Smooth muscle cell (in vitro differentiated cells): Measurements from ENCODE around the gene NDUFB10. TPM values are rescaled to one million over a fixed set of nuclear protein-coding genes. Genes with fewer than 3 reads are reported as not detected.

ENCODE experiments used
- DNase-seq: peaks from one replicate; lab custom pipeline; 2025; ENCODE audit not compliant: unreplicated experiment; lab: John Stamatoyannopoulos, UW
- H2AFZ ChIP-seq: fragments of 200-600 bp; sonication (generic); 2 replicates; pipeline ENCODE4 v1.6.0; 2016; ENCODE audit warnings: antibody characterized with exemption, low read depth, mild to moderate bottlenecking
- H3F3A ChIP-seq: fragments of 200-600 bp; sonication (generic); 2 replicates; pipeline ENCODE4 v1.6.0; 2017; ENCODE audit warnings: antibody characterized with exemption, low read depth
- H3K27ac ChIP-seq: fragments of 200-600 bp; sonication (generic); 2 replicates; pipeline ENCODE4 v1.5.1; 2016; ENCODE audit warnings: low read depth, mild to moderate bottlenecking
- H3K27me3 ChIP-seq: fragments of 200-600 bp; sonication (generic); 2 replicates; pipeline ENCODE4 v1.6.1; 2016; ENCODE audit warnings: low read depth, mild to moderate bottlenecking
- H3K36me3 ChIP-seq: fragments of 200-600 bp; sonication (generic); 2 replicates; pipeline ENCODE4 v1.5.1; 2016; ENCODE audit warnings: low read depth
- H3K4me1 ChIP-seq: fragments of 200-600 bp; sonication (generic); 2 replicates; pipeline ENCODE4 v1.5.1; 2016; ENCODE audit warnings: low read depth
- H3K4me2 ChIP-seq: fragments of 200-600 bp; sonication (generic); 2 replicates; pipeline ENCODE4 v1.6.0; 2016; ENCODE audit warnings: mild to moderate bottlenecking
- H3K4me3 ChIP-seq: fragments of 200-600 bp; sonication (generic); 2 replicates; pipeline ENCODE4 v1.5.1; 2016; ENCODE audit warnings: mild to moderate bottlenecking
- H3K79me2 ChIP-seq: fragments of 200-600 bp; sonication (generic); 2 replicates; pipeline ENCODE4 v1.6.0; 2016; ENCODE audit warnings: low read depth, mild to moderate bottlenecking
- H3K9ac ChIP-seq: fragments of 200-600 bp; sonication (generic); 2 replicates; pipeline ENCODE4 v1.6.0; 2016; ENCODE audit warnings: low read depth
- H3K9me3 ChIP-seq: fragments of 200-600 bp; sonication (generic); replicated peaks from 2 replicates; pipeline ENCODE4 v1.5.1; 2016; ENCODE audit warnings: low read depth
- H4K20me1 ChIP-seq: fragments of 200-600 bp; sonication (generic); 2 replicates; pipeline ENCODE4 v1.6.0; 2016; ENCODE audit warnings: low read depth
- WGBS: methylation state at CpG from one replicate; pipeline ENCODE4 v1.1.7; 2016; ENCODE audit warnings: low lambda C conversion rate; 5-methylcytosine and 5-hydroxymethylcytosine counted together
- polyA plus RNA-seq: library from polyadenylated mRNA; unstranded; fragments of >200 nt; fragmentation: Nextera tagmentation; extraction: Ambion mirVana; gene quantifications from 2 replicates; pipeline ENCODE4 v1.2.1, GENCODE V29; 2016
- total RNA-seq: library from RNA; depleted of rRNA; stranded (reverse); fragments of >200 nt; gene quantifications from 2 replicates; pipeline ENCODE4 v1.2.3, GENCODE V29; 2014
- TF ChIP-seq, protein P1 (sequence below): fragments of 200-600 bp; sonication (generic); IDR thresholded peaks from 2 replicates; pipeline ENCODE4 v1.5.1; 2017; ENCODE audit warnings: borderline replicate concordance, mild to moderate bottlenecking, antibody characterized with exemption; ENCODE audit not compliant: insufficient read depth, poor library complexity, severe bottlenecking

The NDUFB10 gene
- total and polyA plus RNA-seq, 2 experiments from 2014 or later = 176 to 295 TPM

DNA sequence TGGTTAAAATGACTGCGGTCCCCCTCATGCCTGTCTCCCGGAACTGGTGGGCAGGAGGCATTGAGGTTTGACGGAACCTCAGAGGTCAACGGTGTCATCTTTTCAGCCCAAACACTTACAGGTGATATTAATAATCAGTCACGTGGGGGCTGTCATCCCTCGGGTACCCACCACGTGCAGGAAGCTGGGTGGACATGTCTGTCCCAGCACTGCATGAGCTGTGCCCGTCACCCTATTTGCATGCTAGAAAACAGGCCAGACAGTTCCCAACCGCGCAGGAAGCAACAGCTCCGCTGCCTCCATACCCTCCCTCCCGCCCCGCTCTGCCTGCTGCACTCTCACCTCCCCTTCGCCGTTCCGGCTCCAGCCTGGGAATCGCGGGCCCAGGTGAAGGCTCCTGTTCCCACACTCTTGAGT, 31.8 kb downstream of the NDUFB10 start:
- Histone ChIP-seq H3K4me3 (peak overlapping the region; percentile 46), H3K4me1 (peaks cover 10% of the 10 kb centered on the region), H3K36me3 (no peaks in the 10 kb centered on the region), H3K27me3 (peaks cover 39% of the 10 kb centered on the region), H3K9me3 (no peaks in the 10 kb centered on the region), H3K79me2 (no peaks in the 10 kb centered on the region), H2AFZ (no peak overlapping the region), H3F3A (peaks cover 19% of the 10 kb centered on the region), H3K27ac (no peak overlapping the region), H4K20me1 (no peaks in the 10 kb centered on the region), H3K9ac (no peak overlapping the region), H3K4me2 (peak overlapping the region; percentile 82)
- TF ChIP-seq, protein P1, sequence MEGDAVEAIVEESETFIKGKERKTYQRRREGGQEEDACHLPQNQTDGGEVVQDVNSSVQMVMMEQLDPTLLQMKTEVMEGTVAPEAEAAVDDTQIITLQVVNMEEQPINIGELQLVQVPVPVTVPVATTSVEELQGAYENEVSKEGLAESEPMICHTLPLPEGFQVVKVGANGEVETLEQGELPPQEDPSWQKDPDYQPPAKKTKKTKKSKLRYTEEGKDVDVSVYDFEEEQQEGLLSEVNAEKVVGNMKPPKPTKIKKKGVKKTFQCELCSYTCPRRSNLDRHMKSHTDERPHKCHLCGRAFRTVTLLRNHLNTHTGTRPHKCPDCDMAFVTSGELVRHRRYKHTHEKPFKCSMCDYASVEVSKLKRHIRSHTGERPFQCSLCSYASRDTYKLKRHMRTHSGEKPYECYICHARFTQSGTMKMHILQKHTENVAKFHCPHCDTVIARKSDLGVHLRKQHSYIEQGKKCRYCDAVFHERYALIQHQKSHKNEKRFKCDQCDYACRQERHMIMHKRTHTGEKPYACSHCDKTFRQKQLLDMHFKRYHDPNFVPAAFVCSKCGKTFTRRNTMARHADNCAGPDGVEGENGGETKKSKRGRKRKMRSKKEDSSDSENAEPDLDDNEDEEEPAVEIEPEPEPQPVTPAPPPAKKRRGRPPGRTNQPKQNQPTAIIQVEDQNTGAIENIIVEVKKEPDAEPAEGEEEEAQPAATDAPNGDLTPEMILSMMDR = no peak
- DNase-seq = no peak
- 29% methylated on average over 18 of the region's 18 CpGs for WGBS

- TF ChIP-seq, protein P1 = no peak
- no peak overlapping the region for H3K9ac ChIP-seq
- WGBS = 21% methylated on average over 22 of the region's 22 CpGs
- peaks cover 39% of the 10 kb centered on the region for H3K27me3 ChIP-seq
- no peaks in the 10 kb centered on the region for H3K79me2 ChIP-seq
- H3K27ac ChIP-seq = no peak overlapping the region
- peak overlapping the region; percentile 81 for H3K4me2 ChIP-seq
- H3F3A ChIP-seq = peaks cover 24% of the 10 kb centered on the region
- peak overlapping the region; percentile 23 for H3K4me3 ChIP-seq
- peaks cover 10% of the 10 kb centered on the region for H3K4me1 ChIP-seq
- no peaks in the 10 kb centered on the region for H3K9me3 ChIP-seq
- H2AFZ ChIP-seq = no peak overlapping the region
- H4K20me1 ChIP-seq = no peaks in the 10 kb centered on the region
- H3K36me3 ChIP-seq = no peaks in the 10 kb centered on the region
- DNase-seq = no peak
Observed at GRCh38 chr16:1991588-1991947, 32.2 kb downstream of the NDUFB10 start.

DNA sequence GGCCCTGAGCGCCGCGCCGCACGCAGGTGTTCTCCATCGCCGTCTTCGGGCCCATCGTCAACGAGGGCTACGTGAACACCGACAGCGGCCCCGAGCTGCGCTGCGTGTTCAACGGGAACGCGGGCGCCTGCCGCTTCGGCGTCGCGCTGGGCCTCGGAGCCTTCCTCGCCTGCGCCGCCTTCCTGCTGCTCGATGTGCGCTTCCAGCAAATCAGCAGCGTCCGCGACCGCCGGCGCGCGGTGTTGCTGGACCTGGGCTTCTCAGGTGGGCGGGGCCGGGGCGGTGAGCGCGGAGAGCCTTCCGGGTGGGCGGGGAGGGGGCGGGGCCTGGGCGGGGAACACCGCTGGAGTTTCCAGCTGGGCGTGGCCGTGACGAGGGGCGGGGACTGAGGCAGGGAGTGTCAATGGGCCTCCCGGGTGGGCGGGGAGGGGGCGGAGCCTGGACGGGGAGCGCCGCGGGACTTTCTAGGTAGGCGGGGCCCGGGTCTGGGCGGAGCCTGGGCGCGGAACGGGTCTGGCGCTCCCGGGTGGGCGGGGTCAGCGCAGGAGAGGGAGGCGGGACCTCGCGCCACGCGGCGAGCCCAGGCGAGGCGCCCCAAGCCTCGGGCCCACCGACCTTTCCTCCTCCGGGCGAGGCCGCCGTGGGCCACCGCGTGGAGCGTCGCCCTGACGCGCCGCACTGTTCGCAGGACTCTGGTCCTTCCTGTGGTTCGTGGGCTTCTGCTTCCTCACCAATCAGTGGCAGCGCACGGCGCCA, 32.8 kb downstream of the NDUFB10 start:
- H3K27me3 ChIP-seq = peaks cover 39% of the 10 kb centered on the region
- WGBS = 9% methylated on average over 25 of the region's 96 CpGs
- peaks cover 10% of the 10 kb centered on the region for H3K4me1 ChIP-seq
- no peaks in the 10 kb centered on the region for H3K36me3 ChIP-seq
- H3K9me3 ChIP-seq = no peaks in the 10 kb centered on the region
- H3K4me3 ChIP-seq = peak overlapping the region; percentile 23
- no peak overlapping the region for H2AFZ ChIP-seq
- H4K20me1 ChIP-seq = peaks cover under 1% of the 10 kb centered on the region
- H3K79me2 ChIP-seq = no peaks in the 10 kb centered on the region
- DNase-seq = peak; percentile 91
- H3K4me2 ChIP-seq = peak overlapping the region; percentile 81
- no peak overlapping the region for H3K27ac ChIP-seq
- TF ChIP-seq, protein P1 = no peak
- H3K9ac ChIP-seq = no peak overlapping the region
- peaks cover 29% of the 10 kb centered on the region for H3F3A ChIP-seq
